ENCODE measurements around the gene GSDME. TPM values are rescaled to one million over a fixed set of nuclear protein-coding genes. Genes with fewer than 3 reads are reported as not detected.

Gene GSDME
- polyA plus RNA-seq, 1 donor (not counting 4 experiments of a cell fraction or from before 2014, with no cell fraction given), result 105 TPM

DNA sequence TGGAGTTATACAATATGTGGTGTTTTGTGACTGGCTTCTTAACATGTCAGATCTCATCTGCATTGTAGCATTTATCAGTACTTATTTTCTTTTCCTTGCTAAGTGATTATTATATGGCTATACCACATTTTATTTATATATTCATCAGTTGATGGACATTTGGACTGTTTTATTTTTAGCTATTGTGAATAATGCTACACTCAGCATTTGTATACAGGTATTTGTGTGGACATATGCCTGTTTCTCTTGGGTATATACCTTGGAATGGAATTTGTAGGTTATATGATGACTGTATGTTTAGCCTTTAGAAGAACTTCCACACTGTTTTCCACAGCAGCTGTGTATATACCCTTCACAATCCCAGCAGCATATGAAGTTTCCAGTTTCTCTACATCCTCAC, 86.5 kb downstream of the GSDME start:
- no peak for FAIRE-seq
- dilution Hi-C loops (cut with MboI; ENCODE audit: extremely low pct_ligation_motif_present, low sequenced_read_pairs), result no loop called here

DNA sequence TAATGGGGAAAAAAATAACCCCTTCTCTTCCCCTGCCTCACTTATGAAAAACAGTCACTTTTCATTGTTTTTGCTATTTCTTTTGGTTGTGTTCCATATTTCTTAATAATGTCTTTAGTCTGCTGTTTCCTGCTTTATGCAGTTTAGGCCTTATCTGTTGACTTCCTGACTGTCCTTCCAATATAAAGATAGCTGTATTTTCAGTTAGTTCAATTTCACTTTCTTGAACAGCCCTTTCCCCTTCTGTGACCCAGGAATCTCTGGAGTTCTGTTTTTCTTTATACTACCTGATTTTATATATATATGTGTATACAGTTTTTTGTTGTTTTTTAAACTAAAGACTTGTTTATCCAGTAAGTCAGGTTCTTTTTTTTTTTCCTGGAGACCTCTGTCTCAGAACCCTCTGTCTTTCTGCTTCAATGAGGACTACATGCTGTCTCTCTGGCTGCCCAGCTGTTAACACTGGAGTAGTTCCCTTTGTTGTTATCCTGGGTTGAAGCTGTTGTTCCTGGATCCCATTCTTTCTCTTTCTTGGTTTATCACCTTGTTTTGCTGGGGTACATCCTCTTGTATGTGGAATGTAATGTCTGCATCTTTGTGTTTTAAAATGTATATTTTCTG, 87.2 kb downstream of the GSDME start:
- Histone ChIP-seq H3K4me2 (ENCODE audit: control insufficient read depth, extremely low read depth, insufficient read depth, low read depth, low read length) (no peak overlapping the region), H3K9me3 (ENCODE audit: control insufficient read depth, low read depth, low read length) (no peaks in the 10 kb centered on the region), H3K4me3 (ENCODE audit: control insufficient read depth in 2 of 3, extremely low read depth in 1 of 3, insufficient read depth in 2 of 3, low read depth in 1 of 3, low read length in 3 of 3) (no peak overlapping the region), H3K27me3 (ENCODE audit: control insufficient read depth, extremely low read depth, insufficient read depth, low read length) (no peaks in the 10 kb centered on the region), H4K20me1 (ENCODE audit: control insufficient read depth, extremely low read depth, insufficient read depth, low read length) (no peaks in the 10 kb centered on the region), H3K4me1 (ENCODE audit: control insufficient read depth, extremely low read depth, insufficient read depth, low read length) (peaks cover 10% of the 10 kb centered on the region), H3K9ac (ENCODE audit: control insufficient read depth, extremely low read depth, insufficient read depth, low read length) (no peak overlapping the region), H3K79me2 (ENCODE audit: control insufficient read depth, insufficient read depth, low read length) (peaks cover 2% of the 10 kb centered on the region), H3K36me3 (ENCODE audit: control insufficient read depth in 2 of 2, extremely low read depth in 1 of 2, insufficient read depth in 2 of 2, low read length in 2 of 2) (peaks cover 0 to 3% of the 10 kb centered on the region in 2 experiments), H2AFZ (ENCODE audit: control insufficient read depth, low read length) (no peak overlapping the region), H3K9me1 (ENCODE audit: control insufficient read depth, extremely low read depth, insufficient read depth, low read length) (no peaks in the 10 kb centered on the region), H3K27ac (ENCODE audit: control insufficient read depth, insufficient read depth, low read length) (no peak overlapping the region)
- dilution Hi-C loops (cut with MboI; ENCODE audit: extremely low pct_ligation_motif_present, low sequenced_read_pairs), result no loop called here
- FAIRE-seq (no peak), DNase-seq (ENCODE audit: low read depth, low spot score) (no peak)
- TF ChIP-seq EZH2 (IDR thresholded peaks at IDR 0.05; ENCODE audit: low read length) (no peak), CTCF (optimal IDR thresholded peaks at IDR 0.05 in 1 of 3, IDR thresholded peaks at IDR 0.05 in 1 of 3, conservative IDR thresholded peaks at IDR 0.05 in 1 of 3; ENCODE audit: extremely low read depth in 1 of 3, insufficient read depth in 2 of 3, low read length in 3 of 3) (no peak)

More for the DNA sequence above, 86.5 kb downstream of the GSDME start:
- Histone ChIP-seq H3K4me3 (ENCODE audit: control insufficient read depth in 2 of 3, extremely low read depth in 1 of 3, insufficient read depth in 2 of 3, low read depth in 1 of 3, low read length in 3 of 3) (no peak overlapping the region), H3K4me2 (ENCODE audit: control insufficient read depth, extremely low read depth, insufficient read depth, low read depth, low read length) (no peak overlapping the region), H3K27ac (ENCODE audit: control insufficient read depth, insufficient read depth, low read length) (no peak overlapping the region), H3K9me3 (ENCODE audit: control insufficient read depth, low read depth, low read length) (no peaks in the 10 kb centered on the region), H2AFZ (ENCODE audit: control insufficient read depth, low read length) (no peak overlapping the region), H3K9me1 (ENCODE audit: control insufficient read depth, extremely low read depth, insufficient read depth, low read length) (no peaks in the 10 kb centered on the region), H3K79me2 (ENCODE audit: control insufficient read depth, insufficient read depth, low read length) (peaks cover 2% of the 10 kb centered on the region), H3K4me1 (ENCODE audit: control insufficient read depth, extremely low read depth, insufficient read depth, low read length) (peaks cover 10% of the 10 kb centered on the region), H3K27me3 (ENCODE audit: control insufficient read depth, extremely low read depth, insufficient read depth, low read length) (no peaks in the 10 kb centered on the region), H3K36me3 (ENCODE audit: control insufficient read depth in 2 of 2, extremely low read depth in 1 of 2, insufficient read depth in 2 of 2, low read length in 2 of 2) (peaks cover 0 to 1% of the 10 kb centered on the region in 2 experiments), H4K20me1 (ENCODE audit: control insufficient read depth, extremely low read depth, insufficient read depth, low read length) (no peaks in the 10 kb centered on the region), H3K9ac (ENCODE audit: control insufficient read depth, extremely low read depth, insufficient read depth, low read length) (no peak overlapping the region)
- no peak for DNase-seq (ENCODE audit: low read depth, low spot score)
- TF ChIP-seq EZH2 (IDR thresholded peaks at IDR 0.05; ENCODE audit: low read length) (no peak), CTCF (optimal IDR thresholded peaks at IDR 0.05 in 1 of 3, IDR thresholded peaks at IDR 0.05 in 1 of 3, conservative IDR thresholded peaks at IDR 0.05 in 1 of 3; ENCODE audit: extremely low read depth in 1 of 3, insufficient read depth in 2 of 3, low read length in 3 of 3) (no peak)

All from keratinocyte (primary cell).